HuH-7 (cell line): ENCODE data around the gene MAP3K3.
A peak's percentile ranks its signal among the peaks of the same experiment; 100 is the strongest.

Experiments used
- DNase-seq: peaks from one replicate; pipeline ENCODE4 v3.0.0; 2011; ENCODE audit warnings: low spot score

Gene MAP3K3

DNA sequence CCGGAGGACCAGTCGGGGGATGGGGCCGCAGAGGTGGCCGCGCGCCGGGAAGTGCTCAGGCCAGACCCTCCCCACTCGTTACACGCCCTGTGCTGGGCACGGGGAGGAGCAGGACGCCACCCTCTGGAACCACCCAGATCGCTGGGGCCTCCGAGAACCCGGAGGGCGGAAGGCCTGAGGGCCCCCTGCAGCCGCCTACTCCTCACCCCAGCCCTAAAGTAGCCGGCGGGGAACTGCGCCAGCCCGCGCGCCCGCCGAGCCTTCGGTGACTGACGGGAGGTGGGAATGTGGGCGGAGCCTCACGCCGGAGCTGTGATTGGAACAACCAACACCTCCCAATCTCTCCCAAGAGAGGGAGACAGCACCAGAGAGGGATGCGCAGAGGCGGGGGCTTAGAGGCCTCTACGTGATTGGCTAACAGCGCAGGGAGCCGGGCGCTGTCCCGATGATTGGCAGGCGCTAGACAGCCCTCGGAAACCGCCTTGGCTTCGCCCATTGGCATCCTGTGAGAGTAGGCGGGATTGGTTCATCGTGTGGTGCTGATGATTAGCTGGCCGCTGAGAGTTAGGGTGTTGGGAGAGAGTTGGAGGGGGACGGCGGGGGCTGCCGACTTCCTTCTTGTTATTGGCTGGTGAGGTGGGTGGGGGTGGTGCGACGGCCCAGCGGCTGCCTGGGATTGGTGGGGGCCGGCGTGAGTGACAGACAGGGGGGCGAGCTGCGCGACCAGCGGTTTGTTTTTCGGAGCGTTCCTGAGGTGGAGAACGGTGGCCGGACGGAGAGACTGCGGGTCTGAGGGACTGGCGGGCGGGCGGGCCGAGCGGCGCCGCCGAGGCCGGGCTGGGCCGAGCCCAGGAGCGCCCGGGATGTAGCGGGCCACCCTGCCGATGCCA, at the start of gene MAP3K3:
TSS of gene MAP3K3 (plus strand) at position 734 of the 890 bp plus-strand sequence. CDS start 343 bp downstream, outside the sequence.
- DNase-seq, result peak; percentile 99

DNA sequence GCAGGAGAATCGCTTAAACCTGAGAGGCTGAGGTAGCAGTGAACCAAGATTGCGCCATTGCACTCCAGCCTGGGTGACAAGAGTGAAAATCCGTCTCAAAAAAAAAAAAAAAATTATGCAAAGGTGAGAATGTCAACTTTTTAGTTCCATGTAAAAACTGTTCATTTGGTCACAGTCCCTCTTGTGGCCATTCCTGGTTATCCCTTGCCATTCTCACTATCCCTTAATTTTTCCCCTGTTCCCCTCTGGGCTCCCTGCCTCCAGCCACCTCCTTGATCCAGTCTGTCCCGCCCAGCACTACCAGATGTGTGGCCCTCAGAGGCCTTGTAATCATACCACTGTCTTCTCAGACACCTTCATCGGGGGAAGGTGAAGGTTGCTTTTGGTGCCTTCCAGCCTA, 48.6 kb upstream of the MAP3K3 start:
- DNase-seq, result peak; percentile 22

DNA sequence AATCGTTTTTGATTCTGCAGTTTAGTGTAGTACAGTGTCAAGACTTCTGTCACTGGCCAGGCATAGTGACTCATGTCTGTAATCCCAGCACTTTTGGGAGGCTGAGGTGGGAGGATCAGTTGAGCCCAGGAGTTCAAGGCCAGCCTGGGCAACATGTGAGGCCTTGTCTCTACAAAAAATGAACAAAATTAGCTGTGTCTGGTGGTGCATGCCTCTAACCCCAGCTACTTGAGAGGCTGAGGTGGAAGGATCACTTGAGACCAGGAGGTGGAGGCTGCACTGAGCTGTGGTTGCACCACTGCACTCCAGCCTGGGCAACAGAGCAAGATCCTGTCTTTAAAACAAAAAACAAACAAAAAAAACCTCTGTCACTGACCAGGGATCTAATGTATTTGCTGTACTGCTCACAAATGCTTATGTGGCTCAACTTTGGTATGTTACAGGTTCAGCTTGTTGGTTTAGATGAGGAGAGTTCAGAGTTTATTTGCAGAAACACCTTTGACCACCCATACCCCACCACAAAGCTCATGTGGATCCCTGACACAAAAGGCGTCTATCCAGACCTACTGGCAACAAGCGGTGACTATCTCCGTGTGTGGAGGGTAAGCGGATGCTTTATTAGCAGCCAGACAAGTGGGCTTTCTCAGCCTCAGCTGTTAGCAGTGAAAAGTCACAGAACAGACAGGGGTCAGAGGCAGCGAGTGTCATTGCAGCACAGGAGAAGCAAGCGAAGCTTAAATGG, 44.0 kb upstream of the MAP3K3 start:
- no peak for DNase-seq

DNA sequence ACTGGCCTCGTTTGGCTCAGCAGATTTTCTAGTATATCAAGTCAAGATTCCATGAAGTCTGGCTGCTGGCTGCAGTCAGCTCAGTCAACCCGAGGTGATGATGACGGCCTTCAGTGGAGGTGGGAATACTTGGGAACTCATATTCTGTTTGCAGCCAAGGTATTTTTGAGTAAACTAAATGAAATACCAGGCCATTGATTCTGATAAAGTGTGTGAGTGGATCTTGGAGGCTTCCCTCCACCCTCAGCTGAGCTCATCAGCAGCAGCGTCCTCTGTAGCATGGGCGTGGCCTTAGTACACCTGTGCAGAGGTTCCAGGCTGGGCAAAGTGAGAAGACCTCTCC, 43.5 kb upstream of the MAP3K3 start:
- DNase-seq, result no peak

DNA sequence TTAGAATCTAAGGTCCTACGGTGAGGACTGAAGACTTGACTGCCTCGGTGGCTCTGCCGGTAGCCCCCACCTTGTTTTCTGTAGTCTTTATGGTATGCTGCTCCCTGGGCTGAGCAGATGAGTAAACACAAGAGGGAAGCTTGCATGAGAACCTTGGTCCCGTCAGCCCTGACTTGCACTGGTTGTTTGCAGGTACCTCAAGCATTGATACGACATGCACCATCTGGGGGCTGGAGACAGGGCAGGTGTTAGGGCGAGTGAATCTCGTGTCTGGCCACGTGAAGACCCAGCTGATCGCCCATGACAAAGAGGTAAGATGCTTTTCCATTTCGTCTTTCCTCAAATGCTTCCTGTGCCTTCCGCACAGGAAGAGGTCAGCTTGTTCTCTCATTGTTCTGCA, 42.6 kb upstream of the MAP3K3 start:
- no peak for DNase-seq

DNA sequence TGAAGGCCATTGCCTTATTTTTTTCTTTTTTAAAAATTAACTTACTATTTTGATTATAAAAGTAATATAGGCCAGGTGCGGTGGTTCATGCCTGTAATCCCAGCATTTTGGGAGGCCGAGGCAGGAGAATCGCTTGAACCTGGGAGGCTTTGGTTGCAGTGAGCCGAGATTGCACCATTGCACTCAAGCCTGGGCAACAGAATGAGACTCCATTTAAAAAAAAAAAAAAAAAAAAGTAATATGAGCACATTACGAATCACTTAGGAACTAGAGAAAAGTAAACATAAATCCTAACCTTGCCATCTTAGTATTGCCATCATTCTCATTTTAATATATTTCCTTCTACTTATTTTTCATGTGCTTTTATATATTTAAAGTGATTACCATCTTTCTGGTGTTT, 34.4 kb upstream of the MAP3K3 start:
- no peak for DNase-seq

DNA sequence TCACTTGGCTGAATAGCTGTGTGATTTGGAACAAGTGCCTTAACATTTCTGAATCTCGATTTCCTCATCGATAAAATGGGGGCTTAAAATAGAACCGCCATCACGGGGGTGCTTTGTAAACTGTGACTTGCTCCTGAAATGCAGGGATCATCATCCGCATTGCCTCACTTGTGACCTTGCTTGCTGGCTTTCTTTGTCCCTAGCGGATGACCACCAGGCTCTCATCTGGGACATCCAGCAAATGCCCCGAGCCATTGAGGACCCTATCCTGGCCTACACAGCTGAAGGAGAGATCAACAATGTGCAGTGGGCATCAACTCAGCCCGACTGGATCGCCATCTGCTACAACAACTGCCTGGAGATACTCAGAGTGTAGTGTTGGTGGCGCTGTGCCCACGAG, 33.4 kb upstream of the MAP3K3 start:
- DNase-seq, result no peak

- DNase-seq, result no peak
Observed at GRCh38 chr17:63589646-63590045, 32.6 kb upstream of the MAP3K3 start.

GRCh38 chr17:63592797-63593196, 29.4 kb upstream of the MAP3K3 start:
- no peak for DNase-seq

GRCh38 chr17:63595132-63595531, 27.1 kb upstream of the MAP3K3 start:
- no peak for DNase-seq

DNA sequence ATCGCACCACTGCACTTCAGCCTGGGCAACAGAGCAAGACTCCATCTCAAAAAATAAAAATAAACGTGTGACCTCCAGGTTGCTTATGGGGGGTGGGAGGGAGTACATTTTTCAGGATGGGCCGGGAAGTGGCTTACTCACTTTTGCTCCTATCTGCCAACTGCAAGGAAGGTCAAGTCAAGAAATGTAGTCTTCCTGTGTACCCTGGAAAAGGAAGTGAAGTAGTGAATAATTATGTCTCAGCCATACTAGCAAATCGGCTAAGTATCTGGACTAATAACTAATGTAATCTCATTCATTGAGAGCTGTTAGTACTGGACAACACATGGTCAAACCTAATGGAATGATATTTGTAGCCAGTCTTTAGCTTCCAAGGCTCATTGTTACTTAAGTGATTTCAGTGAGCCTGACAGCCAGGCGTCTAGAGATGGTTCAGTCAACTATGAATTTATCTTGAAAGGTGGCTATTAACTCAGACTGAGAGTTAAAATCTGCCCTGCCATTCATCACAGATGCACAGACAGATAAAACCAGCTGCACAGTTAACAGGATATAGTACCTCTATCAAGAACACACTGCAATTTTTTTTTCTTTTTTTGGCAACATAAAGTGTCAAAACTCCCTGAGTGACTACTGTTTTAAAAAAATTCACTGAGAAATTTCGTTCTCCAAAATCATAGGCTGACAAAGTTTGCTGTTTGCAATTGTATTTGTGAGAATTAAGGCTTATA, 25.2 kb upstream of the MAP3K3 start:
- DNase-seq, result no peak

DNA sequence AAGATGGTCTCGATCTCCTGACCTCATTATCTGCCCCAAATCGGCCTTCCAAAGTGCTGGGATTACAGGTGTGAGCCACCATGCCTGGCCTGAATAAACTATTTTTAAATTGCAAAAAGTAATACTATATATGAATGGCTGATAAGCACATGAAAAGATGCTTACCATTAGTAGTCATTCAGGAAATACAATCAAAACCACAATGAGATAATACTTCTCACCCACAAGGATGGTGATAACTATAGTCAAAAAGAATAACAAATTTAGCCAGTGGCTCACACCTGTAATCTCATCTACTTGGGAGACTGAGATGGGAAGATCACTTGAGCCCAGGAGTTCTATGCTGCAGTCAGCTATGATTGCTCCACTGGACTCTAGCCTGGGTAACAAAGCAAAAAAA, 23.9 kb upstream of the MAP3K3 start:
- DNase-seq, result no peak

GRCh38 chr17:63600569-63601438, 21.4 kb upstream of the MAP3K3 start, which contains the start of gene TACO1:
TACO1 (plus strand) TSS chr17:63600895; CDS start chr17:63601084, 189 bp downstream.
- peak; percentile 77 for DNase-seq

- peak; percentile 24 for DNase-seq
Observed at GRCh38 chr17:63601439-63602371, 20.5 kb upstream of the MAP3K3 start.

GRCh38 chr17:63609816-63610573, 12.2 kb upstream of the MAP3K3 start:
- no peak for DNase-seq

- DNase-seq, result no peak
Observed at GRCh38 chr17:63610854-63611253, 11.4 kb upstream of the MAP3K3 start.

DNA sequence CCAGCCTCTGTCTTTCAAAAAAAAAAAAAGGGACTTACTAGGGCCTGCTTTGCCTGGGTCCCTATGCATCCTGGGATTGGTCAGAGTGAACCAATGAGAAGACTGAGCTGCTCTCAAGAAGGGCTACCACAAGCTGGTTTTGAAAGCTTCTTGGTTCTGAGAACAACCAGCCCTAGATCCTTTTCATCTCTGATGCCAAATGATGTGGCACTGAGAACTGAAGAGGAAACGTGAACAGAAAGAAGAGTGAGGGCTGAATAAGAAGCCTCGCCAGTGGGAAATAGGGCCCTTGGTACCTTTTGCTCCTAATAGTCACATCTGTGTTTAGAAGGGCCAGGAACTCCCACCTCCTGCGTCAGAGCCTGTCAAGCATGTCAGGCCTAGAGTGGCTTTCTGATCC, 10.9 kb upstream of the MAP3K3 start:
- DNase-seq, result no peak

DNA sequence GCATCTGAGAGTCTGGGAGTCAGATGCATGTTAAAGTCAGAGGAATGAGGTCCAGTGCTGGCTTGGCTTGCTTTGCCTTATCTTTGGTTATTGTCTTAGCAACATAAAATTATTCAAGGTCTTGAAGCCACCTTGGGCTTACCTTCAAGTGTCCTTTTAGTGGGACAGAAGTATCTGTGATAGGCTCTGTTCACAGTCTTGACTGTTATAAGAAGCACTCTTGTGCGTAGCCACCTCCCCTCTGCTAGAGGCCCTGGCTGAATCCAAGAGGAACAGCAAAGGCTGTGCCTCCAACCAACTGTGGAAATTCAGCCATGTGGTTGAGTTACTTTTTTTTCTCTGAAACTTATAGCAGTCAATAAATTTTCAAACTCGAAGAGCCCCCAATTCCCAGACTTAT, 8.6 kb upstream of the MAP3K3 start:
- DNase-seq, result no peak

DNA sequence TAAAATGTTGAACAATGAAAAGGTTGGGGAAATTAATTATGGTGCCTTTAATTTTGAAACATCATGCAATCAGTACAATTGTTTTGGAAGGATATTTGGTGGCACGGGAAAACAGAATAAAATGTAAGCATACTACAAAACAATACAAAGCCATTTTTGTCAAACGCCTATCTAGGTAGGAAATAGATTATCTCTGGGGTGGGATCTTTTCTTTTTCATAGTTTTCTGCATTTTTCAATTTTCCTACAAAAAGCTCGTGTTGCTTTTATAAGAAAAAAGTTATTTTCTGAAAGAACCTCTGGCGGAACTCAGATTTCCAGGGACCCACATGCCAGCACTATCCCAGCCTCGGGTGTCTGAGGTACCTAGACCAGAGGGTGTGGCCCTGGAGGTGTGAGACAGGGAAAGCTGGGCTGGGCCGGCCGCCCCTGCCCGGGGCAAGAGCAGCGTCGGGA, 961 bp upstream of the MAP3K3 start:
- DNase-seq, result no peak
